Measurements from ENCODE around the gene KSR1.

KSR1 gene

DNA sequence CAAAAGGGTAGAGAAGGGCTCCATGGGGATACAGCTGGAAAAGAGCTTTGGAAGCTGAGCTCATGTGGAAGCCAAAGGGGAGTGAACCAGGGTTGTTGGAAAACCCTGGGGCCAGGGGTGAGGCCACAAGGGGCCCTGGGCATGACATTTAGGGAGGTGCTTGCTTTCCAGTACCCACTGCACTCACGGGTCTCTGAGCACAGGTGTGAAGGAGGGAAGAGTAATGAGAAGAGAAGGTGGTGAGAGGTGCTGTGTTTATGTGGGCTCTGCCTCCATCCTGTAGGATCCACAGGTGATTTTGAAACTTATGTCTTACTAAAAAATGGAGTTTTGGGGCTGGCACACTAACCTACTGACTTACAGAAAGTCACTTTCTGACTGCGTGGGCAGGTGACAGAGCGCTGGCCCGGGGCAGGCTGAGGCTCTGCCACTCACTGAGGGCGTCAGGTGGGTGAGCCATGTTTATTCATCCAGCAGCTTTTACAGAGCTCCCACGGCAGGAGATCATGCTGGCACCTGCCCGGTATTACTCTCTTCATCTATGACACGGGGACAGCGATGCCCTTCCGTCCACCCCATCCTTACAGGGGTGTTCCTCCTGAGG is 18.9 kb downstream of the KSR1 start:
- DNase-seq: peak; percentile 80

DNA sequence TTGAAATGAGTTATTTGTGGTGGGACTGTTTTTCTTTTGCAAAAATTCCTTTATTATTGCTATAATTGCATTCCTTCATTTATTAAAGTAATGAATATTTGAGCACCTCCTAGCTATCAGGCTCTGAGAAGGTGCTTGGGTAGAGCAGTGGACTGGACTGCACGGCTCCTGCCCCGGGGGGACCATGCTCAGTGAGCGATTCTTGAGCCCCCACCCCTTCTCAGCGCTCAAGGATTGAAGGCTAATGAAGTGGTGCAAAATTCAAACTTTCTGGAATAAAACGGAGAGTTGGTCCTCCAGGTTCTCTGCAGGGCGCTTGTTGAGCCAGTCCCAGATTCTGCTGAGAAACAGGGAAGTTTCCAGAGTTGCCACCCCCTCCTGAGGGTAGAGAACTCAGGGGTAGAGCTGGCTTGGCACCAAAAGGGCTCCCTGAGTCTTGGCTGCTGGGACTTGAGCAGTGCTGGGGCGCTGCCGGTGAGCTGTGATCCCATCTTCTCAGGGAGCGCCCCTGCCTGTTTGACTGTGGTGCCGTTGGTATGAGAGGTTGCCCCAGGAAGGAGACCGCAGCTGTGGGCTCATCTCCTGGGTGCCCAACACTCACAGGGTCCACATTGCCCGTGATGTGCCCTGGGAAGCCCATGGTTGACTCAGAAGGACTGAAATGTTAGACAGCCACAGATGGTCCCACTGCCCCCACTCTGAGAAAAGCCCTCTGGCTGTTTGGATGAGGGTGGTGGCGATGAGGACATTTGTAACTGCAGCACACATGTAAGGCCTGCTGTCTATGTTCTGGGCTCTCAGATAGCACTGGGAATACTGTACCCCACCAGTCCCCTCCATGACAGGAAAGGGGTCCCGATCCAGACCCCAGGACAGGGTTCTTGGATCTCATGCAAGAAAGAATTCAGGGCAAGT is 20.0 kb downstream of the KSR1 start:
- DNase-seq: no peak

DNA sequence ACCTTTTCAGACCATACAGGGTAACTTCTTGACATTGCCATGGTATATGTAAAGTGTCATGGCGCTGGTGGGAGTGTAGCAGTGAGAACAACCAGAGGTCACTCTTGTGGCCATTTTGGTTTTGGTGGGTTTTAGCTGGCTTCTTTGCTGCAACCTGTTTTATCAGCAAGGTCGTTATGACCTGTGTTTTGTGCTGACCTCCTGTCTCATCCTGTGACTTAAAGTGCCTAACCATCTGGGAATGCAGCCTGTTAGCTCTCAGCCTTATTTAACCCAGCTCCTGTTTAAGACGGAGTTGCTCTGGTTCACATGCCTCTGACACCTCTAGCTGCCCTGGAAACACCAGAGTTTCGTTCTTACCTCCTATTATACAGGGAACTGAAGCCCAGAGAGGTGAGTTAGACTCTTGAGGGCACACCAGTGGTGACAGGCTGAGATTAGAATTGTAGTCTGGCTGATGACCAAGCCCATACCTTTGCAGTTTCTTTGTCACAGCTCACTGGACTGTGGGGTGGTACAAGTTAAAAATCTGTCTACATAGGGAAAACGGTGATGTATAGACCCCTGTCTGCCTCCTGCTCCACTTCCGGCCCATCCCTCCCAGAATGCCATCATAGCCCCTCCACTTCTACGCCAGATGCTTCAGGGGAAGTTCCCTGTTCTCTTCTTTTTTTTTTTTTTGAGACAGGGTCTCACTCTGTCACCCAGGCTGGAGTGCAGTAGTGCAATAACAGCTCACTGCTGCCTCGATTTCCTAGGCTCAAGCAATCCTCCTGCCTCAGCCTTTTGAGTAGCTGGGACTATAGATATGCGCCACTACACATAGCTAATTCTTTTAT is 21.0 kb downstream of the KSR1 start:
- no peak for DNase-seq

DNA sequence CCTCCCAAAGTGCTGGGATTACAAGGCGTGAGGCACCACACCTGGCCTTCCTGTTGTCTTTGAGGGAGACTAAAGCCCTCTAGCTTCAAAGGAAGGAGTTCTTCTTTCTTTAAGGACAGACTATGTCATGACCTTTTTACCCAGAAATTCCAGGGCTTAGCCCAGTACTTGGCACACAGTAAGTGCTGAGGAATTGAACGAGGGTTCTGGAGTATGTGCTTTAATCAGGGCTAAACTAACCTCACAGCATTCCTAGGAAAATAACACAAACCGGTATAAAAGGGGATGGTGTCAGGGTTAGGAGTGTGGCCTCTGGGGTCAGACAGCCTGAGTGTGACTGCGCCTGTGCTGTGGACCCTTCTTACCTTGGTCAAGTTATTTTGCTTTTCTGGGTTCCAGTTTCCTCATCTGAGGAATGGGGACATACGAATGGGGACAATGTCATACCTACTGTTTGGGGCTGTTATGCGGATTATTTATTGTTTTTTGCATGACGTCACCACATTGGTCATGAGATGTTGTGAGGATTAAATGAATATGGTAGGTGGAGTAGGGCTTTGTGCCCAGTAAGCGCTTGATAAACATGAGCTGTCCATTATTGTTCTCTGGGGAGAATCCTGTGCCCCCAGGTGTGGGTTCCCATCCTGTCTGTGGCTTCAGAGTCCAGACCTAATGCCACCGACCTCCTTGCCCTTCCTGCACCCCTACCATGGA is 21.9 kb downstream of the KSR1 start:
- no peak for DNase-seq

DNA sequence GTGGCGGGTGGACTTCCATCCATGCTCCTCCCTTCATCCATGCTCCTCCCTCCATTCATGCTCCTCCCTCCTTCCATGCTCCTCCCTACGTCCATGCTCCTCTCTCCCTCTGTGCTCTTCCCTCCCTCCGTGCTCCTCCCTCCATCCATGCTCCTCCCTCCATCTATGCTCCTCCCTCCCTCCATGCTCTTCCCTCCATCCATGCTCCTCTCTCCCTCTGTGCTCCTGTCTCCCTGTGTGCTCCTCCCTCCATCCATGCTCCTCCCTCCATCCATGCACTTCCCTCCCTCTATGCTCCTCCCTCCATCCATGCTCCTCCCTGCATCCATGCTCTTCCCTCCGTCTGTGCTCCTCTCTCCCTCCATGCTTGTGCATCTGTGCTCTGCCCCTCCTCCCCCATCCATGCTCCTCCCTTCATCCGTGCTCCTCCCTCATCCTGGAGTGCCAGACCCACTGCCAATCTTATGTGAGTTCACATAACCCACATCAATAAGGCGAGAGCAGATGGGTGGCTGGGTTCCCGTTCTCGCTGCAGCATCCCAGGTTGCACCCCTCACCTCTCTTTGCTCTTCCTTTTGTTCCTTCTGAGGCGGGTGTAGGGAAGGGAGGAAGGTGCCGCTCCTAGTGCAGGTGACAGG is 22.8 kb downstream of the KSR1 start:
- no peak for DNase-seq

GRCh38 chr17:27479838-27480237 is 23.6 kb downstream of the KSR1 start:
- no peak for DNase-seq

GRCh38 chr17:27480699-27481098 is 24.5 kb downstream of the KSR1 start:
- DNase-seq: no peak

DNA sequence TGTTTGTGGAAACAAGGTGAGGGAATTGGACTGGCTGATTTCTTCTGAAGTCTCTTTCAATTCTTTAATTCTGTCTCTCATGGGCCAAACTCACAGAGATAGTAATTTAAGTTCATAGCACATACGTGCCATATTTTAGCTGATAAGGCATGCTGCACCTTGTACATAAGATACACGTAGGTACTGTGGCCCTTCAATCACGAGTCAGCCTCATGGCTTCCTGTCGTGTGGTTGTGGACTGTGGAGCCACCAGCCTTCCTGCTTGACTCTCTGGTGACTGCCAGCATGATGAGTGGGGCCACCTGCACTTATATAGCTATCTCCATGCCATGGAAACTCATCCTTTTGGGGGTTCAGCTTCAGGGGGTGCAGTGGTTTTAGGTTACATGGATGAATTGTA is 25.1 kb downstream of the KSR1 start:
- DNase-seq: no peak

DNA sequence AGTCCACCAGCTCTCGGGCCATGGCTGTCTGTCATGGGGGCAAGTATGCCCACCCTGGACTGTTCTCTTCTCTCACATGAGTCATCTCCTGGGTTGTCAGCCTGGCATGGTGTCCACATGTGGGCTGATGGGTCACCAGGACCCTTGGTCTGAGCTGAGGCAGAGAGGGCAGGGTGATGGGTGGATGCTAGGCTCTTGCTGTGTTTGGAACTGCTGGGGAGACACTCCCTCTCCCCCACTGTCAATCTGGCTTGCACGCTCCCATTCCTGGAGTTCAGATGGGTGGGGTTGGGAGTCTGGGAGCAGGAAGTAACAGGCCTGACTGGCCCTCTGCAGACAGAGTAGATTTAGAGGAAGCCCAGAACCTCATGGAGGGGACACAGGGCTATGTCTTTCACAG is 28.9 kb downstream of the KSR1 start:
- no peak for DNase-seq

DNA sequence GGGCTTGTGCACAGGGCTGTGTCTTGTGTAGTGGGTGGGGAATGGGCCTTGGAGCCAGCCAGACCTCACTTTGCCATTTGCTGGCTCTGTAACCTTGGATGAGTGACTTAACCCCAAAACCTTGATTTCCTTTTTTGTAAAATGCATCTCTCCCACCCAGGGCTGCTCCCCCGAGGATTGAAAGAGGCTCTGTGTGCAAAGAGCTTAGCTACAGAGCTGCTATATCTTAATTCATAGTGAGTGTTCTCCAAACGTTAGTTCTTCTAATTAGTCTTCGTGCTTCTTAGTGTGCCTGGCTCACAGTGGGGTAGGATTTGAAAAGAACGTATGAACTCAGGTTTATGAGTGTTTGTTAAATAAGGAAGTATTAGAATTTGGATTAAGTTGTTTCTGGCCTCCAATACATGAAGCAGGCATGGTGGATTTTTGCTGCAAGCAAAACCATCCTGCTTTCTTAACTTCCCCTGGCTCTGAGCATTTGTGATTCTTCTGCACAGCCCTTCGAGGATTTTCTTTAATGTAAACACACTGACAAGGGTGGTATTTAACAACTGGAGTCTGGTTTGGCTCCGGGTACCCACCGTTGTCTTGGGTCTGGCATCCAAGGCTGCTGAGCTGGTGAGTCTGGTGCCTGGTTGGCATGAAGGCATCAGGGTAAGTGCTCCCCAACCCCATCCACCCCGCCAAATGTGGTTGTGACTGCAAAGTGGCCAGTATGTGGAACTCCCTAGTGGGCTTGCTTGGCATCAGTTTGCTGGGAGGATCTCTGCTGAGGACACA is 29.7 kb downstream of the KSR1 start:
- DNase-seq: no peak

DNA sequence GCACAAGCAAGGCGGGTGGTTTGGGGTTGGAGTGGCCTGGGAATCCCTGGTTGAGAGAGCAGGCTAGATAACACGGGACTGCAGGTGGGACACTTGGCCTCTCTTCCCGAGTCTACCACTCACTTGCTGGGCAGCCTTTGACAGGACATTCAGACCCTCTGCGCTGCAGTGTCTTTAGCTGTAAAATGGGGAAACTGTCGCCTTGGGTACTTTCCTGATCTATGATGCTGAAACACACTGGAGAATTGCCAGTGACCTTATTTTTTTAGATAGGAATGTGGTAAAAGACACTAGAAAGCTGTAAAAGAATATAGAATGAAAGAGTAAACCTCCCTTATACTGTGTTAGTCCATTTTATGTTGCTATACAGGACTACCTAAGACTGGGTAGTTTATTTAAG is 30.5 kb downstream of the KSR1 start:
- DNase-seq: no peak

GRCh38 chr17:27488231-27488630 is 32.0 kb downstream of the KSR1 start:
- DNase-seq: no peak

DNA sequence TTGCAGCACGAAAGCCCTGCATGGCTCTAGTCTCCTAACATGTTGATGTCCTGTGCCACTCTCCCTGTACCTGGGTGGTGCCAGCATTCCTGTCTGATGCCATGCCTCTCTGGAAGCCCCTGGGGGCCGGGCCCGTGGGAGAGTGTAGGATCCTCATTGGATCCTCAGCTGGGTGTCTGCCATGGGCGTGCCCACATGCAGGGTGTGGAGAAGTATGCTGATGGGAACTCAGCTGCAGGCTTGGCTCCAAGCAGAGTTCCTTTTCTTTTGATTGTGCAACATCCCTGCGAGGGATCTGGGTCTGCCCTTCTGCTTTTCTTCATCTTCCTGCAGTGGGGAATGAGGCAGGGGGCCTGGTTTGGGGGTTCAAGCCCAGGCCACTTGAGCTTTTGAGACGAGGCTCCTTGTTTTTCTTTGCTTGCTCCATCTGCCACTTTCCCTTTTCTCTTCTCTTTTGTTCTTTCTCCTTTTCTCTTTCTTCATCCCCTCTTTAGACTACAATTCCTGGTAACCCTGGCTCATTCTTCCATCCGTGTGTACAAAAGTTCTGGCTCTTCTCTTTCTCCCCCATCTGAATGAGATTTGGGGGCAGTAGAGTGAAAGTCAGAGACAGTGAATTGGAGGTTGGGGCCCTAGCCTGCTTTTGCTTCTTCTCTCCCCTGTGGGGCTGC is 32.9 kb downstream of the KSR1 start:
- no peak for DNase-seq

GRCh38 chr17:27490391-27490790 is 34.1 kb downstream of the KSR1 start:
- DNase-seq: no peak

DNA sequence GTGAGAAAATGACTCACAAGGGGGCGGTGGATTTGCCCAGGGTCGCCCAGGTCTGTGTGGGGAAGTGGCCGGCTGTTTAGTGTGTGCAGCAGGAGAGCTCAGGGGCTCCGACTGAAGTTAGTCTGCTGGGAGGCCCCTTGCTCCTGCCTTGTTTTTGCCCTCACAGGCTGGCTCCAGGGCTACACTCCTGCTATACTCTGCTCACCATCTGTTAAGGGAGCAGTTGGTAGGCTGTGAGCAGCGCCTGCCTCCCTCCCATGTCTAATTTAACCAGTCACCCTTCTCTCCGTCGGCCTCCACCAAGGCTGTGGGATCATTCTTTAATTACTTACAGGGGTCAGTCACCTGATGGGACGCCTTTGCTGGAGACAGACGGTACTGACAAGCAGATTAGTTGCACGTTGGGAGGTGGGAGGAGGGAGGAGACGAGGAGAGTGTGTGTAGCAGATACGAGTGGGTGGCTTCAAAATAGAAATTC is 35.5 kb downstream of the KSR1 start:
- DNase-seq: no peak

GRCh38 chr17:27492470-27492869 is 36.2 kb downstream of the KSR1 start:
- DNase-seq: no peak

DNA sequence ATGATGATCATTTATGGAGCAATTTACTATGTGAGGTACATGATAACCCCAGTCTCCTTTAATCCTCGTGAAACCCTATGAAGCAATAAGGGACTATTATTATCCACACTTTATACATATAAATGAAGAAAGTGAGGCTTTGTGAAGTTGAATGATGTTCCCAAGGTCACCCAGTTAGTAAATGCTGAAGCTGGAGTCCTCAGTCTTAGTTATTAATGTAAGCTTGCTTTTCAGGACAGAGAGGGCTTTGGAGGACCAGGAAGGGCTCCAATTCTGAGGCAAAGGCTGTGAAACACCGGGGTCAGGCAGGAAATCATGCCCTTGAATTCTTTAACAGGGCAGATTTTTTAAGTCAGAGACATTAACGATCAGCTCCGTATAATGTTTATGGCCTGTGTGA is 36.8 kb downstream of the KSR1 start:
- no peak for DNase-seq

DNA sequence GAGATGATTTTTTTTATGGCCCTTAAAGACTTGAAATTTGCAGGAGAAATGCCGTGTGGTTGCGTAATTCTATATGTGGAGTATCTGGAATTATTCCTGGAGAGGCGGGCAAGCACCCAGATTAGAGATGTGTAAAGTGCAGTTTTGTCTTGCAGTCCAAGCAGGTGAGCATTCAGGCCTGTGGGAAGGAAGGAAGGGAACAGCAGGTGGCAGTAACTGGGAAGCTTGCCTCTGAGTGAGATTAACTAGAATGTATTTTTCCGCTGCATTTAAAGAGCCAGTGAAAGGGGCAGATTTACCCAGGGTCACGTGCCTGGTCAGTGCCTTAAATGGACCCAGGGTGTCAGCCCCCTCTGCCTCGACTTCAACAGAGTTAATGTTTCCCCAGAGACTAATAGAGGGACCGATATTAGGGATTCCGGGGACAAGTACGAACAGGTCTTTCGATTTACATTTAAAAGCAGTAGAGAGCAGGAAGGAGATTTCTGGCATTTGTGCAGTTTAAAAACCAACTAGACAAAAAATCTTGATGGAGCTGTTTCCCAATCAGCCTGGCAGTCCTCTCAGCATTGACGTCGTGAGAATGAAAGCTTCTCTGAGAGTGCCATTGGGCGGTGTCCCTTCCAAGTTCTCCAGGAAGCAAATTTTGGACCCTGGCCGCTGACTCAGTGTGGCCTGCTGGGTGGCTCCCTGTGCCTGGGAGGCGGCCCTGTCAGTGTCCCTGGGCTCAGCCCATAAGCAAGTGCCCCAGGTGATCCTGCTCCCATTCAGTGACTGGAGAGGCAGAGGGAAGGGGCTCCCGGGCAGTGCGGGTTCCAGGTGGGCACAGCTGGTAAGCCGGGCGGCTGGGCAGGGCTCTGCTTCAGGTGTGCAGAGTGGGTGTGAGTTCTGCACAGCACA is 38.2 kb downstream of the KSR1 start:
- DNase-seq: no peak

DNA sequence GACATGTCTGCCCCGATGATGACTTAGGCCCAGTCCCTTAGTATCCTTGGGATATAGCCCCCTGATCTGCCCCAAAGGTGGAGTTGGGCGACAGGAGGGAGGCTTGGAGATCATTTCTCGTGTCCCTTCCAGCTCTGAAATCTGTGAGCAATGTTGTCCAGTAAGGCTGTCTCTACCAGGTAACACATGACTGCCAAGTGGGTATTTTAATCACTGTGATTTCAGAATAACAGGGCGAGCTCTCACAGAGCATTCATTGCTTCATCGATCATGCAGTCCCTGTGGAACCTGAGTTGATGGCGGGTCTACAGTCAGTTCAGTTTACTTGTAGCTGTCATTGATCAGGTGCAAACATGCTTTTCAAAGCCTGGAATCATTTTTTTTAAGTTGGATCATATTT is 39.2 kb downstream of the KSR1 start:
- DNase-seq: no peak

DNA sequence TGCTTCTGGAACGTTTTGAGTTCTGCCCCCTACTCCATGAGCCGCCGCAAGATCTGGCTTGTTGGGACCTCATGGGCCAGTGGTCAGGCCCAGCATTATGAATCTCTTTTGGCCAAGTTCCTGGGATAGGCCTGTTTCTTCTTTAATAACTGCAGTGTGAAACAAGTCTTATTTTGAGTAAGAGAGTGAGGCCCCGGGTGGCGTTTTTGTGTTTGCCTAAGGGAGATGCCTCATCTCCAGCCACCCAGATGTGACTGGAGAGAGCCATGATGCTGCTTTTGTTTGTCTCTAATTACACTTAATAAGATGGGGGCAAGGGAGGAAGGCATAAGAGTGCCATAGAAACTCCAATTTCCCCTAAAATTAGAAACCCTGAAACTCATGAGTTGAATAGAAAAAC is 39.8 kb downstream of the KSR1 start:
- no peak for DNase-seq

Measured in activated CD8-positive, alpha-beta memory T cell treated with anti-CD3 and anti-CD28 coated beads, Interleukin-2, amount 50 U/mL, for 48 hours (primary cell).